ENCODE results near the gene ZNF500. TPM values are rescaled to one million over a fixed set of nuclear protein-coding genes. Genes with fewer than 3 reads are reported as not detected.

Gene ZNF500
- total RNA-seq, 1 donor from 2014 or later: 5.8 TPM

- no peak for DNase-seq (ENCODE audit: low read depth)
- H3K36me3 ChIP-seq (ENCODE audit: control insufficient read depth, insufficient read depth, low read length): no peaks in the 10 kb centered on the region
- no peaks in the 10 kb centered on the region for H3K27me3 ChIP-seq (ENCODE audit: control insufficient read depth, insufficient read depth, low read length)
- TF ChIP-seq, protein P1, sequence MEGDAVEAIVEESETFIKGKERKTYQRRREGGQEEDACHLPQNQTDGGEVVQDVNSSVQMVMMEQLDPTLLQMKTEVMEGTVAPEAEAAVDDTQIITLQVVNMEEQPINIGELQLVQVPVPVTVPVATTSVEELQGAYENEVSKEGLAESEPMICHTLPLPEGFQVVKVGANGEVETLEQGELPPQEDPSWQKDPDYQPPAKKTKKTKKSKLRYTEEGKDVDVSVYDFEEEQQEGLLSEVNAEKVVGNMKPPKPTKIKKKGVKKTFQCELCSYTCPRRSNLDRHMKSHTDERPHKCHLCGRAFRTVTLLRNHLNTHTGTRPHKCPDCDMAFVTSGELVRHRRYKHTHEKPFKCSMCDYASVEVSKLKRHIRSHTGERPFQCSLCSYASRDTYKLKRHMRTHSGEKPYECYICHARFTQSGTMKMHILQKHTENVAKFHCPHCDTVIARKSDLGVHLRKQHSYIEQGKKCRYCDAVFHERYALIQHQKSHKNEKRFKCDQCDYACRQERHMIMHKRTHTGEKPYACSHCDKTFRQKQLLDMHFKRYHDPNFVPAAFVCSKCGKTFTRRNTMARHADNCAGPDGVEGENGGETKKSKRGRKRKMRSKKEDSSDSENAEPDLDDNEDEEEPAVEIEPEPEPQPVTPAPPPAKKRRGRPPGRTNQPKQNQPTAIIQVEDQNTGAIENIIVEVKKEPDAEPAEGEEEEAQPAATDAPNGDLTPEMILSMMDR (IDR thresholded peaks at IDR 0.05; ENCODE audit: insufficient read depth, low read length, poor library complexity, severe bottlenecking): no peak
- H3K4me3 ChIP-seq (ENCODE audit: low read depth, low read length): no peak overlapping the region
These were observed 4.7 kb upstream of the ZNF500 start for GRCh38 chr16:4771646-4772045.

- no peak for DNase-seq (ENCODE audit: low read depth)
- H3K4me3 ChIP-seq (ENCODE audit: low read depth, low read length): no peak overlapping the region
- H3K27me3 ChIP-seq (ENCODE audit: control insufficient read depth, insufficient read depth, low read length): no peaks in the 10 kb centered on the region
These were observed 2.3 kb upstream of the ZNF500 start for GRCh38 chr16:4769306-4769638.

GRCh38 chr16:4768549-4769305 is 1.8 kb upstream of the ZNF500 start:
- Histone ChIP-seq H3K27me3 (ENCODE audit: control insufficient read depth, insufficient read depth, low read length) (no peaks in the 10 kb centered on the region), H3K4me3 (ENCODE audit: low read depth, low read length) (peak overlapping the region; percentile 53), H3K36me3 (ENCODE audit: control insufficient read depth, insufficient read depth, low read length) (peaks cover 2% of the 10 kb centered on the region)
- DNase-seq (ENCODE audit: low read depth): peak; percentile 77
- TF ChIP-seq, protein P1 (IDR thresholded peaks at IDR 0.05; ENCODE audit: insufficient read depth, low read length, poor library complexity, severe bottlenecking): no peak

More at GRCh38 chr16:4769306-4769638, 2.3 kb upstream of the ZNF500 start:
- TF ChIP-seq, protein P1 (IDR thresholded peaks at IDR 0.05; ENCODE audit: insufficient read depth, low read length, poor library complexity, severe bottlenecking): no peak
- H3K36me3 ChIP-seq (ENCODE audit: control insufficient read depth, insufficient read depth, low read length): peaks cover 2% of the 10 kb centered on the region

GRCh38 chr16:4767872-4768548 is 1.0 kb upstream of the ZNF500 start:
- Histone ChIP-seq H3K27me3 (ENCODE audit: control insufficient read depth, insufficient read depth, low read length) (no peaks in the 10 kb centered on the region), H3K4me3 (ENCODE audit: low read depth, low read length) (peak overlapping the region; percentile 53), H3K36me3 (ENCODE audit: control insufficient read depth, insufficient read depth, low read length) (peaks cover 4% of the 10 kb centered on the region)
- TF ChIP-seq, protein P1 (IDR thresholded peaks at IDR 0.05; ENCODE audit: insufficient read depth, low read length, poor library complexity, severe bottlenecking): no peak
- no peak for DNase-seq (ENCODE audit: low read depth)

GRCh38 chr16:4765511-4766474 is 1.2 kb downstream of the ZNF500 start:
- Histone ChIP-seq H3K4me3 (ENCODE audit: low read depth, low read length) (peak overlapping the region; percentile 75), H3K27me3 (ENCODE audit: control insufficient read depth, insufficient read depth, low read length) (no peaks in the 10 kb centered on the region), H3K36me3 (ENCODE audit: control insufficient read depth, insufficient read depth, low read length) (peaks cover 6% of the 10 kb centered on the region)
- TF ChIP-seq, protein P1 (IDR thresholded peaks at IDR 0.05; ENCODE audit: insufficient read depth, low read length, poor library complexity, severe bottlenecking): no peak
- DNase-seq (ENCODE audit: low read depth): no peak

Measured in kidney epithelial cell (primary cell).